K562 (cell line): ENCODE data around the gene LACTBL1. TPM values are rescaled to one million over a fixed set of nuclear protein-coding genes. Genes with fewer than 3 reads are reported as not detected.
A peak's percentile ranks its signal among the peaks of the same experiment; 100 is the strongest.

Experiments
- ATF2 ChIP-seq: sonication (generic); formaldehyde crosslinking; IDR thresholded peaks from 2 replicates; pipeline ENCODE4 v1.8.1; 2022; ENCODE audit warnings: missing genetic modification reagents
- BCOR ChIP-seq: fragments of 450-650 bp; IDR thresholded peaks from 2 replicates; pipeline ENCODE4 v1.6.1; 2016
- EGR1 ChIP-seq: fragments of 450-650 bp; conservative IDR thresholded peaks from 2 replicates; pipeline ENCODE4 v1.6.1; 2017; ENCODE audit warnings: mild to moderate bottlenecking
- EP300 ChIP-seq: IDR thresholded peaks from 2 replicates; pipeline ENCODE4 v1.6.1; 2012; ENCODE audit warnings: low read length, improper control_type of control experiment
- ESRRA ChIP-seq: fragments of 450-650 bp; IDR thresholded peaks from 2 replicates; pipeline ENCODE4 v1.6.1; 2014; ENCODE audit warnings: low read depth, mild to moderate bottlenecking, moderate library complexity, borderline replicate concordance
- GABPA ChIP-seq: fragments of 200-800 bp; sonication (Bioruptor generic); conservative IDR thresholded peaks from 2 replicates; pipeline ENCODE4 v1.6.1; 2016; ENCODE audit warnings: low read depth, missing genetic modification characterization, missing compliant biosample characterization
- HNRNPUL1 ChIP-seq: fragments of 200-400 bp; formaldehyde crosslinking; IDR thresholded peaks from 2 replicates; pipeline ENCODE4 v1.6.1; 2017; ENCODE audit warnings: low read length
- ILF3 ChIP-seq: fragments of 450-650 bp; IDR thresholded peaks from 2 replicates; pipeline ENCODE4 v1.6.1; 2018; ENCODE audit warnings: antibody characterized with exemption, mild to moderate bottlenecking, moderate library complexity, borderline replicate concordance
- PCBP1 ChIP-seq: fragments of 200-400 bp; formaldehyde crosslinking; IDR thresholded peaks from 2 replicates; pipeline ENCODE4 v1.6.1; 2018; ENCODE audit warnings: mild to moderate bottlenecking, low read depth, low read length; ENCODE audit not compliant: poor library complexity, severe bottlenecking
- SREBF1 ChIP-seq: fragments of 150-350 bp; IDR thresholded peaks from 2 replicates; pipeline ENCODE4 v1.6.1; 2014; ENCODE audit warnings: antibody characterized with exemption, low read depth, low read length, borderline replicate concordance
- THRAP3 ChIP-seq: fragments of 450-650 bp; IDR thresholded peaks from 2 replicates; pipeline ENCODE4 v1.6.1; 2016; ENCODE audit warnings: mild to moderate bottlenecking, inconsistent platforms, borderline replicate concordance
- YBX1 ChIP-seq: fragments of 450-650 bp; IDR thresholded peaks from 2 replicates; pipeline ENCODE4 v1.7.1; 2016; ENCODE audit warnings: mild to moderate bottlenecking
- ZBTB33 ChIP-seq: sonication (generic); formaldehyde crosslinking; IDR thresholded peaks from 2 replicates; pipeline ENCODE4 v1.8.1; 2023; ENCODE audit warnings: mild to moderate bottlenecking, missing genetic modification reagents
- polyA plus RNA-seq, 8 experiments: library from polyadenylated mRNA; depleted of rRNA in 4 of 8; stranded (reverse) in 5 of 8; unstranded in 3 of 8; fragments of >200 nt; fragmentation: Nextera tagmentation in 2 of 8; fragmentation: Illumina TruSeq in 1 of 8; extraction: Ambion mirVana in 2 of 8; extraction: Trizol in 1 of 8; gene quantifications; 2 replicates each; pipeline versions ENCODE4 v1.2.1 to v1.2.3, GENCODE V29; 2011 to 2014; ENCODE audit warnings: inconsistent platforms in 1 of 8, missing spikeins in 1 of 8
- total RNA-seq, 7 experiments: library from RNA; depleted of rRNA in 6 of 7; stranded (reverse); fragments of >200 nt in 6 of 7; fragmentation: Illumina TruSeq in 2 of 7; extraction: Trizol in 2 of 7; gene quantifications; 2 replicates each; pipeline versions ENCODE4 v1.2.1 to v1.2.3, GENCODE V29; 2011 to 2021; ENCODE audit warnings: low replicate concordance in 1 of 7

LACTBL1 gene
- total and polyA plus RNA-seq, 9 of the 15 experiments (the other 6 are each of a cell fraction or from before 2014, with no cell fraction given): not detected

- TF ChIP-seq ZBTB33 (CRISPR knock-in tag) (no peak), GABPA (tag) (no peak), ILF3 (no peak), ESRRA (no peak), ATF2 (CRISPR knock-in tag) (no peak), PCBP1 (no peak), EP300 (no peak), THRAP3 (no peak), SREBF1 (no peak), EGR1 (no peak), HNRNPUL1 (no peak), BCOR (peak; percentile 44; the same call in 1 of the 2 replicates), YBX1 (no peak)
Measured at GRCh38 chr1:23020706-23021405, 48.2 kb upstream of the LACTBL1 start (continued).
